Liver (tissue), 3 donors: Measurements from ENCODE around the gene SLC30A4.
A peak's percentile ranks its signal among the peaks of the same experiment; 100 is the strongest.

Experiments used
- SP1 ChIP-seq: IDR thresholded peaks from 2 replicates; pipeline ENCODE4 v1.6.1; 2018; ENCODE audit warnings: antibody characterized with exemption, mild to moderate bottlenecking
- ZBTB33 ChIP-seq: IDR thresholded peaks from 2 replicates; pipeline ENCODE4 v1.6.1; 2016; ENCODE audit warnings: antibody characterized with exemption
- TF ChIP-seq, protein P1 (sequence below): fragments of 150-350 bp; IDR thresholded peaks from 2 replicates; pipeline ENCODE4 v1.5.1; 2017; ENCODE audit warnings: improper control_type of control experiment, low read depth, low read length; ENCODE audit not compliant: missing input control
- donor health status: healthy.
- donor health status: healthy.

DNA sequence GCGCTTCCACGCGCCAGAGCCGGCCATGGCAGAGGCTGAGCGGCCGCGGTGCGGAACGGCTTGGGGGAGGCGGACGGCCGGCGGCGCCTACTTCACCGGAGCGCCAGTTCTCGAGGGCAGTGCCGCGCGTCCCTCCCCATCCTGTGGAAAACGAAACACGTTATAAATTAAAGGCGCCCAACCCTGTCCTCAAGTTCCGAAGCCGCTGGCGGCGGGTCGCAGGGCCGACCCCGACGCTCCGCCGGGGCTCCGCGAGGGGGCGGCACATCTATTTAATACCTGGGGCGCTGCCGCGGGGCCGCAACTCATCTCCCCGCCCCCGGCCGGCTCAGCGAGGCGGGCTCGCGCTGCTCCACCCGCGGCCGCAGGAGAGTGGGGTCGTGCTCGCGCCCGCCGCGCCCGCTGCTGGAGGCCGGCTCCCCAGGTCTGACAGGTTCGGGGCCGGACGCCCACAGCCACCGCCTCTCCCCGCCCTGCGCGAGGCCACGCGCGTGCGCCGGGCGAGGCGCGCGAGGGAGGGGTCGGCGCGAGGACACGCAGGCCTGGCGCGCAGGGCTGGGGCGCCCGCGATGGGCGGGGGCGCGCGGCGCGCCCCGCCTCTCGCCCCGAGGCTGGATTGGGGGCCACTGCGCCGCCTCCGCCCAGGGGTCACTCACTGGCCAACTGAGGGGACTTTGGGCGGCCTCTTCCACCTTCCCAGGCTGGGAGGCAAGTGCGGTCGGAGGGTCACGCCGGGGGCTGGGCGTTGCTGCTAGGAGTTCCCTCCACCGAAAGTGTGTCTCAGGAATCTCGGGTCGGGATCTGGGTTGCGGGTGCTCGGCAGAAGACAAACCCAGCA, at the start of gene SLC30A4:
- TF ChIP-seq, protein P1, sequence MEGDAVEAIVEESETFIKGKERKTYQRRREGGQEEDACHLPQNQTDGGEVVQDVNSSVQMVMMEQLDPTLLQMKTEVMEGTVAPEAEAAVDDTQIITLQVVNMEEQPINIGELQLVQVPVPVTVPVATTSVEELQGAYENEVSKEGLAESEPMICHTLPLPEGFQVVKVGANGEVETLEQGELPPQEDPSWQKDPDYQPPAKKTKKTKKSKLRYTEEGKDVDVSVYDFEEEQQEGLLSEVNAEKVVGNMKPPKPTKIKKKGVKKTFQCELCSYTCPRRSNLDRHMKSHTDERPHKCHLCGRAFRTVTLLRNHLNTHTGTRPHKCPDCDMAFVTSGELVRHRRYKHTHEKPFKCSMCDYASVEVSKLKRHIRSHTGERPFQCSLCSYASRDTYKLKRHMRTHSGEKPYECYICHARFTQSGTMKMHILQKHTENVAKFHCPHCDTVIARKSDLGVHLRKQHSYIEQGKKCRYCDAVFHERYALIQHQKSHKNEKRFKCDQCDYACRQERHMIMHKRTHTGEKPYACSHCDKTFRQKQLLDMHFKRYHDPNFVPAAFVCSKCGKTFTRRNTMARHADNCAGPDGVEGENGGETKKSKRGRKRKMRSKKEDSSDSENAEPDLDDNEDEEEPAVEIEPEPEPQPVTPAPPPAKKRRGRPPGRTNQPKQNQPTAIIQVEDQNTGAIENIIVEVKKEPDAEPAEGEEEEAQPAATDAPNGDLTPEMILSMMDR = peak; percentile 22
- no peak for TF ChIP-seq SP1
- TF ChIP-seq ZBTB33 = no peak
